ENCODE results near the gene HDAC4. TPM values are rescaled to one million over a fixed set of nuclear protein-coding genes. Genes with fewer than 3 reads are reported as not detected.

HDAC4 gene
- total RNA-seq, 1 experiment from 2014 or later, result 40.1 TPM

DNA sequence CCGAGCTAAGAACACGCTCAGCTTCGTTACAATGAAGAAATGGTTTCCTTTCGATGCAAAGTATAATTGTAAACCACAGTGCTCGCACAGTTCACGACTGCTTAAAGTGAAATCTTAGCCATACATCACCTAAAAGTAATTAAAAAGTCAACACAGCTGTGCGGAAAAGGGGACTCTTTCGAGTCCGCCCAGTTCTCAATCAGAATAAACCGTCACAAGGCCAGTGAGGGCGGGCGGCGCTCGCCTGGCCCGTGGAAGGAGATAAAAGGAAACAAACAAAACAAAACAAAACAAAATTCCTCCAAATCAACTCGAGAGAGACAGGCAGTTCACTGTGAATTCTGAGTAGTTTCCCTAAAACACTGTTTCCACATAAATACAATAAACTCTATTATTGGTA, 352.1 kb downstream of the HDAC4 start:
- in situ Hi-C loops (cut with HindIII; ENCODE audit: low pct_unique_long_range_greater_than_20kb, low sequenced_read_pairs) (no loop called here), intact Hi-C loops (cut with micrococcal nuclease; ENCODE audit: unreplicated experiment) (no loop called here)
- TF ChIP-seq TCF7L2 (IDR thresholded peaks at IDR 0.05; ENCODE audit: low read depth, low read length) (no peak), POLR2AphosphoS5 (IDR thresholded peaks at IDR 0.05; ENCODE audit: low read depth, low read length) (no peak), SIN3A (IDR thresholded peaks at IDR 0.05; ENCODE audit: borderline replicate concordance, insufficient read depth, low read depth, low read length) (no peak)
- TF ChIP-seq, protein P1, sequence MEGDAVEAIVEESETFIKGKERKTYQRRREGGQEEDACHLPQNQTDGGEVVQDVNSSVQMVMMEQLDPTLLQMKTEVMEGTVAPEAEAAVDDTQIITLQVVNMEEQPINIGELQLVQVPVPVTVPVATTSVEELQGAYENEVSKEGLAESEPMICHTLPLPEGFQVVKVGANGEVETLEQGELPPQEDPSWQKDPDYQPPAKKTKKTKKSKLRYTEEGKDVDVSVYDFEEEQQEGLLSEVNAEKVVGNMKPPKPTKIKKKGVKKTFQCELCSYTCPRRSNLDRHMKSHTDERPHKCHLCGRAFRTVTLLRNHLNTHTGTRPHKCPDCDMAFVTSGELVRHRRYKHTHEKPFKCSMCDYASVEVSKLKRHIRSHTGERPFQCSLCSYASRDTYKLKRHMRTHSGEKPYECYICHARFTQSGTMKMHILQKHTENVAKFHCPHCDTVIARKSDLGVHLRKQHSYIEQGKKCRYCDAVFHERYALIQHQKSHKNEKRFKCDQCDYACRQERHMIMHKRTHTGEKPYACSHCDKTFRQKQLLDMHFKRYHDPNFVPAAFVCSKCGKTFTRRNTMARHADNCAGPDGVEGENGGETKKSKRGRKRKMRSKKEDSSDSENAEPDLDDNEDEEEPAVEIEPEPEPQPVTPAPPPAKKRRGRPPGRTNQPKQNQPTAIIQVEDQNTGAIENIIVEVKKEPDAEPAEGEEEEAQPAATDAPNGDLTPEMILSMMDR (IDR thresholded peaks at IDR 0.05), result no peak
- TF ChIP-seq, protein P2, sequence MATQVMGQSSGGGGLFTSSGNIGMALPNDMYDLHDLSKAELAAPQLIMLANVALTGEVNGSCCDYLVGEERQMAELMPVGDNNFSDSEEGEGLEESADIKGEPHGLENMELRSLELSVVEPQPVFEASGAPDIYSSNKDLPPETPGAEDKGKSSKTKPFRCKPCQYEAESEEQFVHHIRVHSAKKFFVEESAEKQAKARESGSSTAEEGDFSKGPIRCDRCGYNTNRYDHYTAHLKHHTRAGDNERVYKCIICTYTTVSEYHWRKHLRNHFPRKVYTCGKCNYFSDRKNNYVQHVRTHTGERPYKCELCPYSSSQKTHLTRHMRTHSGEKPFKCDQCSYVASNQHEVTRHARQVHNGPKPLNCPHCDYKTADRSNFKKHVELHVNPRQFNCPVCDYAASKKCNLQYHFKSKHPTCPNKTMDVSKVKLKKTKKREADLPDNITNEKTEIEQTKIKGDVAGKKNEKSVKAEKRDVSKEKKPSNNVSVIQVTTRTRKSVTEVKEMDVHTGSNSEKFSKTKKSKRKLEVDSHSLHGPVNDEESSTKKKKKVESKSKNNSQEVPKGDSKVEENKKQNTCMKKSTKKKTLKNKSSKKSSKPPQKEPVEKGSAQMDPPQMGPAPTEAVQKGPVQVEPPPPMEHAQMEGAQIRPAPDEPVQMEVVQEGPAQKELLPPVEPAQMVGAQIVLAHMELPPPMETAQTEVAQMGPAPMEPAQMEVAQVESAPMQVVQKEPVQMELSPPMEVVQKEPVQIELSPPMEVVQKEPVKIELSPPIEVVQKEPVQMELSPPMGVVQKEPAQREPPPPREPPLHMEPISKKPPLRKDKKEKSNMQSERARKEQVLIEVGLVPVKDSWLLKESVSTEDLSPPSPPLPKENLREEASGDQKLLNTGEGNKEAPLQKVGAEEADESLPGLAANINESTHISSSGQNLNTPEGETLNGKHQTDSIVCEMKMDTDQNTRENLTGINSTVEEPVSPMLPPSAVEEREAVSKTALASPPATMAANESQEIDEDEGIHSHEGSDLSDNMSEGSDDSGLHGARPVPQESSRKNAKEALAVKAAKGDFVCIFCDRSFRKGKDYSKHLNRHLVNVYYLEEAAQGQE (IDR thresholded peaks at IDR 0.05; ENCODE audit: insufficient read depth in 1 of 2, low read depth in 2 of 2, low read length in 1 of 2), result no peak
- Histone ChIP-seq H3K4me1 (ENCODE audit: control insufficient read depth, insufficient read depth, low read length) (no peaks in the 10 kb centered on the region), H3K27me3 (ENCODE audit: control insufficient read depth, insufficient read depth, low read length) (no peaks in the 10 kb centered on the region), H3K27ac (ENCODE audit: low read length) (no peak overlapping the region), H3K36me3 (ENCODE audit: control insufficient read depth, insufficient read depth, low read length) (no peaks in the 10 kb centered on the region), H3K9me3 (ENCODE audit: control insufficient read depth, insufficient read depth, low read depth, low read length) (no peaks in the 10 kb centered on the region), H3K4me3 (ENCODE audit: low read depth in 2 of 2, low read length in 2 of 2) (no peak overlapping the region)
- ATAC-seq (no peak), DNase-seq (ENCODE audit: low read depth, low spot score) (no peak)
- ChIA-PET CTCF (interaction anchor here (0.6 kb wide), 1 partner anchor 17 kb away, joined by 3 read pairs; no protein-coding TSS in a partner anchor), POLR2A (no interaction called here)
- no TSS peak for BruUV-seq (replicated peaks)

DNA sequence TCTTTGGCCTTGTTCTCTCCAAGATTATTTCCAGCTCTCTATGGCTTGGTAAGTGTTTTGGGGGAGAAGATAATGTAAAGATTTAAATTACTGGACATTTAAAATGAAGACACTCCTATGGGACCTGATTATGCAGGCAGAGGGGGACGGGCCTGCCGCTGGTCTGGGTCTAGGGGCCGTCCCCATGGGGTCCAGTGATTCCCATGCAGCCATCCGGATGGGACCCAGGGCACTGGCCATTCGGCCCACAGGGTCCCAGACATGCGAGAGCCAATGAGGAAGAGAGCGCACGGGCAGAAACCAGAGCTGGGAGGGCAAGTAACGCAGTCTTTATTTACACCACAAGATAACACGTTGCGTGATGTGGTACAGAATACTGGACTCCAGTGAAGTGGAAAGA, 353.0 kb downstream of the HDAC4 start:
- Histone ChIP-seq H3K27me3 (ENCODE audit: control insufficient read depth, insufficient read depth, low read length) (no peaks in the 10 kb centered on the region), H3K27ac (ENCODE audit: low read length) (no peak overlapping the region), H3K4me3 (ENCODE audit: low read depth in 2 of 2, low read length in 2 of 2) (no peak overlapping the region), H3K36me3 (ENCODE audit: control insufficient read depth, insufficient read depth, low read length) (no peaks in the 10 kb centered on the region), H3K9me3 (ENCODE audit: control insufficient read depth, insufficient read depth, low read depth, low read length) (no peaks in the 10 kb centered on the region), H3K4me1 (ENCODE audit: control insufficient read depth, insufficient read depth, low read length) (no peaks in the 10 kb centered on the region)
- no TSS peak for BruUV-seq (replicated peaks)
- no peak for DNase-seq (ENCODE audit: low read depth, low spot score)
- ChIA-PET CTCF (no interaction called here), POLR2A (no interaction called here)
- in situ Hi-C loops (cut with HindIII; ENCODE audit: low pct_unique_long_range_greater_than_20kb, low sequenced_read_pairs) (no loop called here), intact Hi-C loops (cut with micrococcal nuclease; ENCODE audit: unreplicated experiment) (no loop called here)
- no peak for ATAC-seq
- no peak for TF ChIP-seq SIN3A (IDR thresholded peaks at IDR 0.05; ENCODE audit: borderline replicate concordance, insufficient read depth, low read depth, low read length)
- TF ChIP-seq, protein P1 (IDR thresholded peaks at IDR 0.05), result no peak
- TF ChIP-seq POLR2AphosphoS5 (IDR thresholded peaks at IDR 0.05; ENCODE audit: low read depth, low read length), result no peak
- TF ChIP-seq, protein P2 (IDR thresholded peaks at IDR 0.05; ENCODE audit: insufficient read depth in 1 of 2, low read depth in 2 of 2, low read length in 1 of 2), result no peak
- TF ChIP-seq TCF7L2 (IDR thresholded peaks at IDR 0.05; ENCODE audit: low read depth, low read length), result no peak
